Measurements from ENCODE around the gene ADARB2.

DNA sequence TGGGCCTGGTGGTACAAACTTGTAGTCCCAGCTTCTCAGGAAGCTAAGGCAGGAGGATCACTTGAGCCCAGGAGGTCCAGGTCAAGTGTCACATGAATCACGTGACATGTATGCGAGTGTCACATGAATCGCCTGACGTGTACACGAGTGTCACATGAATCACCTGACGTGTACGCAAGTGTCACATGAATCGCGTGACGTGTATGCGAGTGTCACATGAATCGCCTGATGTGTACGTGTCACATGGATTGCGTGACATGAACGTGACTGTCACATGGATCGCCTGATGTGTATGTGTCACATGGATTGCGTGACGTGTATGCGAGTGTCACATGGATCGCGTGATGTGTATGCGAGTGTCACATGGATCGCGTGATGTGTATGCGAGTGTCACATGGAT is 9.5 kb upstream of the ADARB2 start:
- TF ChIP-seq, protein P1, sequence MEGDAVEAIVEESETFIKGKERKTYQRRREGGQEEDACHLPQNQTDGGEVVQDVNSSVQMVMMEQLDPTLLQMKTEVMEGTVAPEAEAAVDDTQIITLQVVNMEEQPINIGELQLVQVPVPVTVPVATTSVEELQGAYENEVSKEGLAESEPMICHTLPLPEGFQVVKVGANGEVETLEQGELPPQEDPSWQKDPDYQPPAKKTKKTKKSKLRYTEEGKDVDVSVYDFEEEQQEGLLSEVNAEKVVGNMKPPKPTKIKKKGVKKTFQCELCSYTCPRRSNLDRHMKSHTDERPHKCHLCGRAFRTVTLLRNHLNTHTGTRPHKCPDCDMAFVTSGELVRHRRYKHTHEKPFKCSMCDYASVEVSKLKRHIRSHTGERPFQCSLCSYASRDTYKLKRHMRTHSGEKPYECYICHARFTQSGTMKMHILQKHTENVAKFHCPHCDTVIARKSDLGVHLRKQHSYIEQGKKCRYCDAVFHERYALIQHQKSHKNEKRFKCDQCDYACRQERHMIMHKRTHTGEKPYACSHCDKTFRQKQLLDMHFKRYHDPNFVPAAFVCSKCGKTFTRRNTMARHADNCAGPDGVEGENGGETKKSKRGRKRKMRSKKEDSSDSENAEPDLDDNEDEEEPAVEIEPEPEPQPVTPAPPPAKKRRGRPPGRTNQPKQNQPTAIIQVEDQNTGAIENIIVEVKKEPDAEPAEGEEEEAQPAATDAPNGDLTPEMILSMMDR (IDR thresholded peaks at IDR 0.05; ENCODE audit: low read depth, low read length, missing input control), result no peak
- TF ChIP-seq RAD21 (IDR thresholded peaks at IDR 0.05) (no peak), SP1 (IDR thresholded peaks at IDR 0.05) (no peak), RXRA (IDR thresholded peaks at IDR 0.05) (no peak)
- TF ChIP-seq, protein P2, sequence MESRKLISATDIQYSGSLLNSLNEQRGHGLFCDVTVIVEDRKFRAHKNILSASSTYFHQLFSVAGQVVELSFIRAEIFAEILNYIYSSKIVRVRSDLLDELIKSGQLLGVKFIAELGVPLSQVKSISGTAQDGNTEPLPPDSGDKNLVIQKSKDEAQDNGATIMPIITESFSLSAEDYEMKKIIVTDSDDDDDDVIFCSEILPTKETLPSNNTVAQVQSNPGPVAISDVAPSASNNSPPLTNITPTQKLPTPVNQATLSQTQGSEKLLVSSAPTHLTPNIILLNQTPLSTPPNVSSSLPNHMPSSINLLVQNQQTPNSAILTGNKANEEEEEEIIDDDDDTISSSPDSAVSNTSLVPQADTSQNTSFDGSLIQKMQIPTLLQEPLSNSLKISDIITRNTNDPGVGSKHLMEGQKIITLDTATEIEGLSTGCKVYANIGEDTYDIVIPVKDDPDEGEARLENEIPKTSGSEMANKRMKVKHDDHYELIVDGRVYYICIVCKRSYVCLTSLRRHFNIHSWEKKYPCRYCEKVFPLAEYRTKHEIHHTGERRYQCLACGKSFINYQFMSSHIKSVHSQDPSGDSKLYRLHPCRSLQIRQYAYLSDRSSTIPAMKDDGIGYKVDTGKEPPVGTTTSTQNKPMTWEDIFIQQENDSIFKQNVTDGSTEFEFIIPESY (IDR thresholded peaks at IDR 0.05), result no peak
